Neural crest cell (in vitro differentiated cells): ENCODE data around the gene PDGFRB. TPM values are rescaled to one million over a fixed set of nuclear protein-coding genes. Genes with fewer than 3 reads are reported as not detected.

ENCODE experiments used
- DNase-seq: peaks from one replicate; pipeline ENCODE4 v3.0.0; 2021; ENCODE audit warnings: low read depth, mixed read lengths, low spot score
- H3K27ac Mint-ChIP-seq: one replicate; pipeline ENCODE4 v1.8.0; 2021; ENCODE audit warnings: mild to moderate bottlenecking, mixed read lengths; ENCODE audit not compliant: unreplicated experiment
- H3K27me3 Mint-ChIP-seq: 2 replicates; pipeline ENCODE4 v1.8.0; 2021; ENCODE audit warnings: low read depth, mild to moderate bottlenecking, mixed read lengths
- H3K36me3 Mint-ChIP-seq: 2 replicates; pipeline ENCODE4 v1.8.0; 2021; ENCODE audit warnings: low read depth, mild to moderate bottlenecking, mixed read lengths
- H3K4me1 Mint-ChIP-seq: 2 replicates; pipeline ENCODE4 v1.8.0; 2021; ENCODE audit warnings: mixed read lengths
- H3K4me3 Mint-ChIP-seq: one replicate; pipeline ENCODE4 v1.8.0; 2021; ENCODE audit warnings: mild to moderate bottlenecking, mixed read lengths
- H3K9me3 Mint-ChIP-seq: 2 replicates; pipeline ENCODE4 v1.8.0; 2021; ENCODE audit warnings: mixed read lengths
- CTCF ChIP-seq: fragments of 200-600 bp; sonication (generic); conservative IDR thresholded peaks from 2 replicates; pipeline ENCODE4 v1.5.0; 2021; ENCODE audit warnings: antibody characterized with exemption, mild to moderate bottlenecking
- total RNA-seq: library from RNA; stranded (reverse); gene quantifications from 2 replicates; pipeline ENCODE4 v1.2.1, GENCODE V29; 2021

The PDGFRB gene
- total RNA-seq, 1 donor from 2014 or later = 10.8 TPM

GRCh38 chr5:150069672-150070627 is 85.7 kb downstream of the PDGFRB start:
- H3K9me3 Mint-ChIP-seq = no peaks in the 10 kb centered on the region
- H3K36me3 Mint-ChIP-seq = no peaks in the 10 kb centered on the region
- H3K4me1 Mint-ChIP-seq = no peaks in the 10 kb centered on the region
- H3K27ac Mint-ChIP-seq = no peak overlapping the region
- DNase-seq = no peak
- no peak overlapping the region for H3K4me3 Mint-ChIP-seq
- no peak for TF ChIP-seq CTCF
- no peaks in the 10 kb centered on the region for H3K27me3 Mint-ChIP-seq

DNA sequence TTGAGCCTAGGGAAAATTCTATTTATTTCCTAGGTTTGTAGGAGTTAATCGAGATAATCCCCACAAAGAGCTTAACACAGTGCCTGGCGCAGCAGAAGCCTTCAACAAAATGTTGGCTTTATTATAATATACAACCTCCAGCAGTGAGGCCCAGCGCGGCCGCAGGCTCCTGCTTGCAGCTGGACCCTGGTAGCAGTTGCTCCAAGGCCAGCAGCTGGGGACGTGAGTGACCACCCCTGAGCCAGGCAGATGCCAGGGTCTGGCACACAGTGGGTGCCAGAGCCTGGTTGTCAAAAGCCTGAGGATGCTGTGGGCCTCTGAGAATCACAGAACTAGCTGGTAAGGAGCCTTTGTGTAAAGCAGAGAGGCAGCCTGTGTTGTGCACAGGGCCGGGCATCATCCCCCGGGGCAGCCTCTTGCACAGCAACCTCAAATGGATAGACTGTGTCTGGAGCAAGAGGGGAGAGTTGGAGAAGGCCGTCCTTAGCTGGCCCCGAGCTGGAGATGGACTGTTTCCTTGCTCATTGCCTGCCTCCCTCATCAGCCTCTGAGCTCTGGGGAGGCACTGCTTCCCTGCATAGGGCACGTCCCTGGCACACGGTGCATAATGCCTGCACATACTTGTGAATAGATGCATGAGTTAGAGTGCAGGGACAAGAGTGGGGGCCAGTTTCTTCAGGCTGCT is 86.5 kb downstream of the PDGFRB start:
- no peak overlapping the region for H3K27ac Mint-ChIP-seq

DNA sequence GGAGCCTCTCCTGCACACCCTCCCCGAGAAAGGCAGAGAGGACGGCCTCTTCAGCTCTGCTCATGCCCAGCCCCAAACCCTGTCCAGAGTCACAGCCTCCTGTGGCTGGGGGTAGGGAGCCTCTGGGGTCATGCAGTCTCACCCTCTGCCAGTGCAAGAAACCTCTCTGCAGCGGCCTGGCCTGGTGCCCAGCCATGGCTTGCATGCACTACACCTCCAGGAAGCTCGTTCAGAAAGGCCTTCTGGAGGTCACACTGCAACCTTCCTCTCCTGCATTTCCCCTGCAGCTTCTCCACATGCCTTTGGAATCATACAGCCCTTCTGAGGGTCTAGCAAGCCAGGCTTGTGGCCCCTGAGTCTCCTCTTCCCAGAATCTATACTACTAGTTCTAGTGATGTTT is 87.2 kb downstream of the PDGFRB start:
- no peak for TF ChIP-seq CTCF

More for the DNA sequence above, 86.5 kb downstream of the PDGFRB start:
- TF ChIP-seq CTCF = no peak
- Mint-ChIP-seq H3K9me3 (no peaks in the 10 kb centered on the region), H3K4me3 (no peak overlapping the region), H3K4me1 (no peaks in the 10 kb centered on the region), H3K27me3 (no peaks in the 10 kb centered on the region), H3K36me3 (no peaks in the 10 kb centered on the region)
- DNase-seq = no peak

DNA sequence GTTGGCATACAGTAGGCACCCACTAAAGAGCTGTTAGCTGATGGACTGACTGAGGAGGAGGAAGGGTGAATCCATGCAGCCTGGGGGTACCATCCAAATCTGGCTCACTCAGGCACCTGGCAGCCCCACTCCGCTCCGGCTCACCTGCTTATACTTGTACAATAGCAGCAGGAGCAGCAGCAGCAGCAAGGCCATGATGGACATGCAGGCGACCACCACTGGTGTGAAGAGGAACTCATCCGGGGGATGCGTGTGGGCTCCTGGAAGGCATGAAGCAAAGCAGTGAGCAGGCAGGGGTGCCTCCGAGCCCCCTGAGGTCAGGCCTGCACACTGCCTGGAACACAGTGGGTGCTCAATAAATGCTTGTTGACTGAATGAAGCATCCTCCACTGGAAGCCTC is 87.6 kb downstream of the PDGFRB start:
- H3K4me1 Mint-ChIP-seq = no peaks in the 10 kb centered on the region
- no peaks in the 10 kb centered on the region for H3K36me3 Mint-ChIP-seq
- H3K27ac Mint-ChIP-seq = no peak overlapping the region
- no peaks in the 10 kb centered on the region for H3K27me3 Mint-ChIP-seq
- no peaks in the 10 kb centered on the region for H3K9me3 Mint-ChIP-seq
- TF ChIP-seq CTCF = no peak
- no peak overlapping the region for H3K4me3 Mint-ChIP-seq
- no peak for DNase-seq

More for the DNA sequence above, 87.2 kb downstream of the PDGFRB start:
- DNase-seq = no peak
- no peaks in the 10 kb centered on the region for H3K27me3 Mint-ChIP-seq
- H3K36me3 Mint-ChIP-seq = no peaks in the 10 kb centered on the region
- no peak overlapping the region for H3K27ac Mint-ChIP-seq
- H3K4me3 Mint-ChIP-seq = no peak overlapping the region
- no peaks in the 10 kb centered on the region for H3K9me3 Mint-ChIP-seq
- no peaks in the 10 kb centered on the region for H3K4me1 Mint-ChIP-seq

- TF ChIP-seq CTCF = no peak
- no peak overlapping the region for H3K4me3 Mint-ChIP-seq
- H3K36me3 Mint-ChIP-seq = no peaks in the 10 kb centered on the region
- no peaks in the 10 kb centered on the region for H3K4me1 Mint-ChIP-seq
- no peak overlapping the region for H3K27ac Mint-ChIP-seq
- no peaks in the 10 kb centered on the region for H3K27me3 Mint-ChIP-seq
- no peak for DNase-seq
- no peaks in the 10 kb centered on the region for H3K9me3 Mint-ChIP-seq
Observed at GRCh38 chr5:150067405-150067960, 88.2 kb downstream of the PDGFRB start.
